Upper lobe of left lung (tissue), 6 donors: Measurements from ENCODE around the gene RAB3GAP2. TPM values are rescaled to one million over a fixed set of nuclear protein-coding genes. Genes with fewer than 3 reads are reported as not detected.
"Not testable (repeated sequence)": the region's sequence is repeated elsewhere in the genome, so short reads cannot be mapped to it uniquely, and the experiment has no call there.

Source experiments
- ATAC-seq, 2 donors: fragments of 200-7000 bp; cut with Tn5 transposase; one replicate each; pipeline ENCODE4 v1.9.1; 2022; ENCODE audit warnings: mild to moderate bottlenecking in 2 of 2, moderate library complexity in 2 of 2; ENCODE audit not compliant: low FRiP score in 2 of 2
- DNase-seq, 2 donors: peaks; one replicate each; pipeline ENCODE4 v3.0.0-alpha.2; 2019 to 2020
- H3K27ac ChIP-seq, 4 donors: fragments of 200-600 bp; sonication (generic); one replicate each; pipeline ENCODE4 v1.5.1; 2016 to 2019
- H3K27me3 ChIP-seq, 4 donors: fragments of 200-600 bp; sonication (generic); one replicate each; pipeline ENCODE4 v1.5.1; 2017 to 2019
- H3K36me3 ChIP-seq, 4 donors: fragments of 200-600 bp; sonication (generic); one replicate each; pipeline ENCODE4 v1.5.1; 2016 to 2019
- H3K4me1 ChIP-seq, 4 donors: fragments of 200-600 bp; sonication (generic); one replicate each; pipeline ENCODE4 v1.5.1; 2018 to 2019
- H3K4me3 ChIP-seq, 4 donors: fragments of 200-600 bp; sonication (generic); one replicate each; pipeline ENCODE4 v1.5.1; 2017 to 2019; ENCODE audit warnings: mild to moderate bottlenecking in 2 of 4, moderate library complexity in 1 of 4
- H3K9me3 ChIP-seq, 4 donors: fragments of 200-600 bp; sonication (generic); one replicate each; pipeline ENCODE4 v1.5.1; 2018 to 2019
- CTCF ChIP-seq, 6 experiments: fragments of 450-650 bp in 4 of 6; fragments of 200-600 bp in 2 of 6; sonication (generic) in 2 of 6; IDR thresholded peaks; one replicate each; pipeline ENCODE4 v1.5.1; 2016 to 2019; ENCODE audit warnings: antibody characterized with exemption in 6 of 6
- EP300 ChIP-seq, 4 donors: sonication (generic); formaldehyde crosslinking; IDR thresholded peaks; one replicate each; pipeline ENCODE4 v1.5.1; 2017; ENCODE audit warnings: antibody characterized with exemption in 4 of 4, control low read depth in 2 of 4
- POLR2A ChIP-seq, 4 donors: fragments of 450-650 bp; IDR thresholded peaks; one replicate each; pipeline ENCODE4 v1.5.1; 2016 to 2017; ENCODE audit warnings: antibody characterized with exemption in 4 of 4, mild to moderate bottlenecking in 2 of 4
- POLR2AphosphoS5 ChIP-seq, 2 donors: sonication (generic); formaldehyde crosslinking; IDR thresholded peaks; one replicate each; pipeline ENCODE4 v1.5.1; 2017; ENCODE audit warnings: antibody characterized with exemption in 2 of 2
- WGBS, 2 donors: methylation state at CpG; one replicate each; pipeline ENCODE4 v1.1.5; 2017 to 2018; 5-methylcytosine and 5-hydroxymethylcytosine counted together
- total RNA-seq, 6 donors: library from RNA; depleted of rRNA in 4 of 6; stranded (reverse); fragments of >200 nt in 4 of 6; gene quantifications; one replicate each; pipeline versions ENCODE4 v1.1.0 to v1.2.1, GENCODE V29; 2016 to 2021
- donor health status: DM: no; HTN: no; CAD: no; lungs with moderate emphysema.
- donor health status: DM: no; HTN: yes; CAD: no; lungs with severe emphysema.

The RAB3GAP2 gene
- total RNA-seq, 6 donors from 2014 or later: 9.1 to 35.8 (median 27.1) TPM

DNA sequence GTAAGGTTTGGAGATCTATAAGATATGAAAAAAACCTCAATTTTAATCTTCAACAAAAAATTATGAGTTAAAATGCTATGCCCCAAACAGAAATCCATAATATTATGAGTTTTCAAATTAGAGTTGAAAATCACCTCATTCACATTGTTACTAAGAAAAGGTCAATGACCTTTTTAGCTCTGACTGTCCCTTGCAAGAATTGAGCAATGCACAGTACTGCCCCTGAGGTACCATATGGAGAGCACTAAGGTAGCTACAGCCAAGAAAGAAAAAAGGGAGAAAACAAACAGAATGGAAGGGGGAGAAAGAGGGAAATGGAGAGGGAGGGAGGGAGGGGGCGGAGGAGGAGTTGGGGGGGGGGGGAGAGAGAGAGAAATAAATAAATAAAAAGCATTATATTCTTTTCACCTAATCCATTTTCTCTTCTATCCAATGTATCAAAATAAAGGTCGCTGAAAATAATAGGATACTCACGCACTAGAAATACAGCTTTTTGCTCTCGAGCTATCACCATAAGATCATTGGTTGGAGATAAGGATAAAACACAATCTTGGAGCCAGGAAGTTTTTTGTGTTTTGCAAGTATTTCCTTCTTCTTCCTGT is 58.8 kb downstream of the RAB3GAP2 start:
- Histone ChIP-seq H3K9me3 (no peaks in the 10 kb centered on the region), H3K4me3 (no peak overlapping the region), H3K27me3 (no peaks in the 10 kb centered on the region), H3K4me1 (peaks cover 0 to 19% (median 9%) of the 10 kb centered on the region in 4 donors), H3K36me3 (peaks cover 0 to 36% (median 12%) of the 10 kb centered on the region in 4 donors), H3K27ac (no peak overlapping the region)
- TF ChIP-seq CTCF (IDR thresholded peaks at IDR 0.05): no peak
- TF ChIP-seq POLR2A (IDR thresholded peaks at IDR 0.05): no peak
- no peak for TF ChIP-seq EP300 (IDR thresholded peaks at IDR 0.05)
- TF ChIP-seq POLR2AphosphoS5 (IDR thresholded peaks at IDR 0.05): no peak
- ATAC-seq (no peak), DNase-seq (no peak)
- 72 to 75% methylated on average over 4 of the region's 4 CpGs for WGBS, 2 donors

DNA sequence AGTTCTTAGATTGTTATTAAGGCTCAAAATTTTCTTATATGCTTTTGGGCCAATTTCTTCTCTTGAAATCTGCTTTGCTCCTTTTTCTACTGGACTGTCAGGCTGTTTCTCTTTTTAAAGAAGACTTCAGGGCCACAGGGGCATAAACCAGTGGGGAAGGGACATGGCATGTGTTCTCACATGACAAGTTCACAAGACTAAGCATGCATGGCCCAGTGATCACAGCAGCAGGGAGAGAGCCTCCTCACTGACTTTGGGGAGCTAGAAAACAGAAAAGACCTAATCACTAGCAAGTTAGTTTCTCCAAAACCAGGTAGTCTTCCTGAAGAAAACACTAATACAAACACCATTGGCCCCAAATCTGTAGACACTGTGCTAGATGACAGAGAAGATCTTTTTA is 64.8 kb downstream of the RAB3GAP2 start:
- Histone ChIP-seq H3K36me3 (peaks cover 0 to 68% (median 26%) of the 10 kb centered on the region in 4 donors), H3K27ac (no peak overlapping the region), H3K9me3 (no peaks in the 10 kb centered on the region), H3K27me3 (no peaks in the 10 kb centered on the region), H3K4me1 (no peaks in the 10 kb centered on the region), H3K4me3 (no peak overlapping the region)
- DNase-seq: no peak
- TF ChIP-seq EP300 (IDR thresholded peaks at IDR 0.05): no peak
- TF ChIP-seq POLR2A (IDR thresholded peaks at IDR 0.05): no peak
- TF ChIP-seq POLR2AphosphoS5 (IDR thresholded peaks at IDR 0.05): no peak
- no peak for ATAC-seq

GRCh38 chr1:220204758-220205157 is 67.5 kb downstream of the RAB3GAP2 start:
- peaks cover 4 to 64% (median 35%) of the 10 kb centered on the region in 4 donors for H3K36me3 ChIP-seq
- H3K27ac ChIP-seq: not testable (repeated sequence)

DNA sequence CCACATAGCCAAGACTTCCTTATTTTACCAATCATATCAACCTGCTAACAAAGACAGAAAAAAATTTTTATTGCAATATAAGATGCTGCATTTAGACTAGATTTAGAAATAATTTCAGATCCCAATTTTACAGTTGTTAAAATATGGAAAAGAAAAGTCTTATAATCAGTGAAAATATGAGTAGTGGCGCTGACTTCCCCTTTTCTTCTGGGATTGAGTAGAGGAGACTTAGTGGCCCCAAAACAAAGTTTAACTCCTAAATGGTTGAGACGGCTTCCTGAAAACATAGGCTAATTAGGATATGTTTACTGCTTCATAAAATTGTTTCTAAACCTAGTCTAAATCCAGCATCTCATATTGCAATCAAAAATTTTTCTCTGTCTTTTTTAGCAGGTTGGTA is 68.4 kb downstream of the RAB3GAP2 start:
- 96% methylated on average over 2 of the region's 2 CpGs for WGBS, 2 donors
- H3K27ac ChIP-seq: no peak overlapping the region
- H3K4me3 ChIP-seq: no peak overlapping the region
- peaks cover 4 to 63% (median 34%) of the 10 kb centered on the region in 4 donors for H3K36me3 ChIP-seq
- no peaks in the 10 kb centered on the region for H3K4me1 ChIP-seq
- no peak for DNase-seq
- TF ChIP-seq POLR2AphosphoS5 (IDR thresholded peaks at IDR 0.05): no peak
- TF ChIP-seq CTCF (IDR thresholded peaks at IDR 0.05): no peak
- no peak for TF ChIP-seq POLR2A (IDR thresholded peaks at IDR 0.05)
- TF ChIP-seq EP300 (IDR thresholded peaks at IDR 0.05): no peak
- H3K9me3 ChIP-seq: no peaks in the 10 kb centered on the region
- no peaks in the 10 kb centered on the region for H3K27me3 ChIP-seq
- no peak for ATAC-seq

More at GRCh38 chr1:220204758-220205157, 67.5 kb downstream of the RAB3GAP2 start:
- H3K27me3 ChIP-seq, DNase-seq, H3K9me3 ChIP-seq, ATAC-seq, H3K4me3 ChIP-seq, H3K4me1 ChIP-seq: not testable (repeated sequence)
- 93 to 100% methylated on average over 2 of the region's 2 CpGs for WGBS, 2 donors

GRCh38 chr1:220198186-220199005 is 73.9 kb downstream of the RAB3GAP2 start:
- H3K27me3 ChIP-seq: no peaks in the 10 kb centered on the region
- DNase-seq (no peak), ATAC-seq (no peak)
- no peaks in the 10 kb centered on the region for H3K4me1 ChIP-seq
- no peaks in the 10 kb centered on the region for H3K9me3 ChIP-seq
- H3K4me3 ChIP-seq: no peak overlapping the region
- TF ChIP-seq POLR2A (IDR thresholded peaks at IDR 0.05) (no peak), EP300 (IDR thresholded peaks at IDR 0.05) (no peak), POLR2AphosphoS5 (IDR thresholded peaks at IDR 0.05) (no peak), CTCF (IDR thresholded peaks at IDR 0.05) (no peak)
- WGBS, 2 donors: 92 to 96% methylated on average over 5 of the region's 5 CpGs
- no peak overlapping the region for H3K27ac ChIP-seq
- H3K36me3 ChIP-seq: peaks cover 4 to 64% (median 28%) of the 10 kb centered on the region in 4 donors
